Measurements from ENCODE around the gene DSCAML1. TPM values are rescaled to one million over a fixed set of nuclear protein-coding genes. Genes with fewer than 3 reads are reported as not detected.

Gene DSCAML1
- total and polyA plus RNA-seq, 9 of the 15 experiments (the other 6 are each of a cell fraction or from before 2014, with no cell fraction given) = not detected

DNA sequence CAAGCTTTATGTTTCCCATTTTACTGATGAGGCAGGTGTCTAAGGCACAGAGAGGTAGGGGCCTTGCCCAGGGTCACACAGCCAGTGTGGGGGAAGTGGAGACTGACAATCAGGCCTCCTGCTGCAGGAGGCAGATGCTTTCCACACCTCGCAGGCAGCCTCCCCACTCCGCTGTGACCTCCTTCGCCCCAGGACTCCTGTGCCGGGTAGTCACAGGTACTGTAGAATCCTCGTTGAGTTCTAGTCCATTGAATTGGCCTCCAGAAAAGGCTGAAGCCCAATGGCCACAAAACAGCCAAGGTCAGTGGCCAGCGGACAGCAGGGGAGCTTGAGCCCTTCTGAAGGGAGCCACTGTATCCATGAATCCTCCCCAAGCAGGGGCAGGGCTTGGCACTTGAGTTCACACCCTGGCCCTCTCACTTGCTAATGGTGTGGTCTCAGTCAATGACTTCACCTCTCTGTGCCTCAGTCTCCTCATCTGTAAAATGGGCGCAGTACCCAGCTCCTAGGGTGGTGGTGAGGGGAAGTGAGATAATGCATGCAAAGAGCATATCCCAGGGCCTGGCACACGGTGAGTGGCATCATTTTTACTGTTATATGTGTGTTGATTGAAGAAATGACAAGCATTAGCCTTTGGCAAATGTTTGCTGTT is 28.6 kb upstream of the DSCAML1 start (continued):
- no peak for TF ChIP-seq POLR2G (IDR thresholded peaks at IDR 0.05; ENCODE audit: low read depth, low read length)

DNA sequence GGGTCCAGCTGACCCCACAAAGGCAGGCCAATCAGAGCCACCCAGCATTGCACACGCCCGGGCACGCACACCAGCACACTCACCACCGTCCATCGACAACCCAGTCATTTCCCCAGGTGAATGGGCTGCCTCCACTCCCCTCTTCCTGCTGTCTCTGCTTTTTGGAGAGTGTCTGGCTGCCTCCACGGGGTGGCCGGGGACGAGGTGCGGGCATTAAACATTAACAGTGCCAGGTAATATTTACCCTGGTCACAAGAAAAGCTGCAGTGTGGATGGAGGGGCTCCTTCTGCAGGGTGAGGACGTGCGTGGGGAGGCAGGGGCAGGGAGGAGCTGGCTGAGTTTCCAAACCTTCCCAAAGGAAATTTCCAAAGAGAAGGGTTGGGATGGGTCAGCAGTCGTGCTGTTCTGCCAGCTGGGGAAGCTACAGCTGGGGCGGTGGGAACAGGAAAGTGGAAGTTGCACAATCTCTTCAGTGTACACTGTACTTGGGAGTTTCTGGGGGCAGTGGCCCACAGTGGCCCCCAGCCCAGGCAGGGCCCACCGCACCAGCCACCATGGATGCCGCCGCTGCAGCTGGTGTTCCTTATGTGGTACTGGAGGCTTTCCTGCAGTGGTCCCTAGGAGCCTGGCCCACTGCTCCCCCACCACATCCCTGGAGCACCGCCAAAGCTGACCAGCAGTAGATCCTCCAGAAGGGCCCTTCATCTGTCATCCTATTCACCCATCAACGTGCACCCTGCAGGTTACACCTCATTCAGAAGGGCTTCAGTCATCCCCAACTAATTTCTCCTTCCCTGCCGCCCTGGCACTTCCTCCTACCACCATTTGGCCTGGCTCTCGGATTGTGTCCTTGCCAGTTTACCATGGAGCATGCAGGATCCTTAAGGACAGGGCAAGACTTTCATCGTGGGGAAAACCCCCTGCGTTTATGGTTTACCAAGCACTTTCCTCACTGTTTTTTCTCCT is 27.8 kb upstream of the DSCAML1 start, which contains the start of gene FXYD2:
Gene FXYD2 (minus strand): TSS at position 174 of the 967 bp plus-strand sequence. CDS start 66 bp downstream, at position 108.
- Histone ChIP-seq H3K36me3 (ENCODE audit: control insufficient read depth, insufficient read depth, low read length) (no peaks in the 10 kb centered on the region), H3K27ac (ENCODE audit: extremely low read depth, low read depth, low read length) (no peak within 1 kb of the TSS), H3K4me1 (replicated peaks in 1 of 2; ENCODE audit: control insufficient read depth in 2 of 2, insufficient read depth in 2 of 2, low read length in 2 of 2) (peaks cover 0 to 28% of the 10 kb centered on the region in 2 experiments; a peak in 1 of 5 replicates), H3K9me1 (ENCODE audit: control insufficient read depth, insufficient read depth, low read length) (no peaks in the 10 kb centered on the region), H3K4me2 (ENCODE audit: insufficient read depth, low read length) (no peak within 1 kb of the TSS), H3K9ac (ENCODE audit: insufficient read depth in 1 of 2, low read depth in 2 of 2, low read length in 2 of 2) (peak within 1 kb of the TSS in 1 of 2 experiments; percentile 43; a peak in 1 of 4 replicates), H3K27me3 (ENCODE audit: control insufficient read depth in 2 of 2, insufficient read depth in 2 of 2, low read length in 2 of 2) (peaks cover 20 to 72% of the 10 kb centered on the region in 2 experiments), H3K4me3 (no peak within 1 kb of the TSS), H2AFZ (ENCODE audit: low read depth, low read length) (no peak within 1 kb of the TSS), H4K20me1 (replicated peaks; ENCODE audit: control insufficient read depth, insufficient read depth, low read length) (peaks cover 13% of the 10 kb centered on the region; the same call in 1 of the 2 replicates), H3K9me3 (replicated peaks; ENCODE audit: control insufficient read depth, insufficient read depth, low read depth, low read length) (no peaks in the 10 kb centered on the region), H3K79me2 (ENCODE audit: control insufficient read depth, insufficient read depth, low read length) (no peaks in the 10 kb centered on the region)
- DNase-seq (ENCODE audit: extremely low read depth in 1 of 4, low spot score in 3 of 4) (no peak), ATAC-seq (no peak), FAIRE-seq (no peak)
- intact Hi-C loops (cut with micrococcal nuclease) (no loop called here), in situ Hi-C loops (cut with MboI) (loop anchor here (5.0 kb wide), 2 partner anchors 122 to 222 kb away; no protein-coding TSS in a partner anchor)
- BruUV-seq (replicated peaks) = no TSS peak
- CTCF ChIA-PET (ENCODE audit: low intra/inter-chr PET ratio) = interaction anchor here (3.3 kb wide), 1 partner anchor 229 kb away, joined by 32 read pairs; no protein-coding TSS in a partner anchor
- POLR2A ChIA-PET = interaction anchor here (0.9 to 1.0 kb wide), 2 partner anchors 9 to 14 kb away, joined by 3 read pairs; no protein-coding TSS in a partner anchor
- 4% methylated on average over 19 of the region's 22 CpGs for WGBS (ENCODE audit: insufficient coverage, low coverage, missing lambda C conversion rate)
- peak; percentile 72 for TF ChIP-seq CEBPB (tag; IDR thresholded peaks at IDR 0.05)
- no peak for TF ChIP-seq NFRKB (IDR thresholded peaks at IDR 0.05; ENCODE audit: low read depth)
- TF ChIP-seq RAD21 (CRISPR knock-in tag; conservative IDR thresholded peaks at IDR 0.05 in 1 of 2, IDR thresholded peaks at IDR 0.05 in 1 of 2) = no peak
- TF ChIP-seq, protein P1, sequence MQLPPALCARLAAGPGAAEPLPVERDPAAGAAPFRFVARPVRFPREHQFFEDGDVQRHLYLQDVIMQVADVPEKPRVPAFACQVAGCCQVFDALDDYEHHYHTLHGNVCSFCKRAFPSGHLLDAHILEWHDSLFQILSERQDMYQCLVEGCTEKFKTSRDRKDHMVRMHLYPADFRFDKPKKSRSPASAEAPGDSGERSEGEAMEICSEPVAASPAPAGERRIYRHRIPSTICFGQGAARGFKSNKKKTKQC (CRISPR knock-in tag; IDR thresholded peaks at IDR 0.05) = no peak
- TF ChIP-seq, protein P2, sequence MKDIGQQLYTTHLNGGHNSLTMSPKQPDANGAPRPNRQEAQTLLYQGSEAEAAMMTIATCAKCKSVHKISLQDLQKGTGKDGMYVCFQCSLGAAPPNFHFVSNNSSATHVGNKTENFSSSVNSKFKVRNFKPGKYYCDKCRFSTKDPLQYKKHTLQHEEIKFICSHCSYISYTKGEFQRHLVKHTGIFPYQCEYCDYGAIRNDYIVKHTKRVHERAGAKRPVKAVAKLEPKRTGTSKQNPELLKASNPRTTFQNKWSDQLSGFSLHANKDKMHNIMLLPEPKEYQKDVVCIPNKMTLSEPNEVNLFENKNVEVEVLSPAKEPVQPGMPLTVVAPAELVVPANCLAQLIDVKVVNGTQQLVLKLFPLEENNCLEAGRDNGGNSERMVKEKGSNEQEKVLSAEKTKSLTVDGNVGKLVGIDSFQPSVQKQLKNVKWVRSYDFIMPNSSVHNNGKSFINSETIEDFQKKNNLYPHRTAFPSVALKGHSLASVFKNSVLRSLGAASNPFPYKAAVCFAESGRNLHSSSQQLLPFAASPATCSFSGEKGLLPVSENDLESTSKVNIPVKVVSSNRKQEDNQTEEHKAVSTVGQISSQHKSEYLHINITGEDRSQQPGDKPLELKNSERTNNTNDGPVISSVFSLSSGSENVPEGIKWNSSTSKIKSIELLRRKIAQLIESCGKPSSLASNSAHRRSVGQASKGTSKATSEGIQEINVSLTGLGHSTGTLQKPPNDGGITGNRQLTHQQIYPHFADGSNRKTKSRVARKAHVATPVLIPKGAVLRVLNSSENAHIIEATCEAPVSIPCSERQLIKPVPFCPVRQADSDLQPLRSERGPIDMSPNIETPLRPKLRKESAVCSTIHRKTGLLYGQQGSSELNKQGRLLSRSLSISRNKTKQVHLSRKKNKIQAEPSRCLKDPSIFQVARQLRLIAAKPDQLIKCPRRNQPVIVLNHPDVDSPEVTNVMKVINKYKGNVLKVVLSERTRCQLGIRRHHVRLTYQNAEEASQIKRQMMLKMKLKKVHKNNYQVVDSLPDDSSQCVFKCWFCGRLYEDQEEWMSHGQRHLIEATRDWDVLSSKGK (CRISPR knock-in tag; IDR thresholded peaks at IDR 0.05) = no peak
- no peak for TF ChIP-seq ETV1 (tag; conservative IDR thresholded peaks at IDR 0.05; ENCODE audit: low read depth)
- TF ChIP-seq ZNF232 (CRISPR knock-in tag; IDR thresholded peaks at IDR 0.05) = no peak
- TF ChIP-seq ESRRA (IDR thresholded peaks at IDR 0.05; ENCODE audit: borderline replicate concordance, low read depth) = no peak
- 0 out of 2 replicates have a peak, but pooled peaks have one; percentile 41 for TF ChIP-seq CEBPG (CRISPR knock-in tag; IDR thresholded peaks at IDR 0.05)
- peak in 1 of 2 experiments; percentile 48; a peak in 2 of 4 replicates for TF ChIP-seq CEBPG (tag; conservative IDR thresholded peaks at IDR 0.05 in 1 of 2, IDR thresholded peaks at IDR 0.05 in 1 of 2)
- TF ChIP-seq, protein P3, sequence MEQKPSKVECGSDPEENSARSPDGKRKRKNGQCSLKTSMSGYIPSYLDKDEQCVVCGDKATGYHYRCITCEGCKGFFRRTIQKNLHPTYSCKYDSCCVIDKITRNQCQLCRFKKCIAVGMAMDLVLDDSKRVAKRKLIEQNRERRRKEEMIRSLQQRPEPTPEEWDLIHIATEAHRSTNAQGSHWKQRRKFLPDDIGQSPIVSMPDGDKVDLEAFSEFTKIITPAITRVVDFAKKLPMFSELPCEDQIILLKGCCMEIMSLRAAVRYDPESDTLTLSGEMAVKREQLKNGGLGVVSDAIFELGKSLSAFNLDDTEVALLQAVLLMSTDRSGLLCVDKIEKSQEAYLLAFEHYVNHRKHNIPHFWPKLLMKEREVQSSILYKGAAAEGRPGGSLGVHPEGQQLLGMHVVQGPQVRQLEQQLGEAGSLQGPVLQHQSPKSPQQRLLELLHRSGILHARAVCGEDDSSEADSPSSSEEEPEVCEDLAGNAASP (IDR thresholded peaks at IDR 0.05) = no peak

Data from K562 (cell line).